NCI-H345 (cell line): ENCODE results near the gene SIVA1.
"Not testable (repeated sequence)": the region's sequence is repeated elsewhere in the genome, so short reads cannot be mapped to it uniquely, and the experiment has no call there.

ENCODE experiments used
- DNase-seq: peaks from one replicate; lab custom pipeline; 2025; lab: John Stamatoyannopoulos, UW

The SIVA1 gene

DNA sequence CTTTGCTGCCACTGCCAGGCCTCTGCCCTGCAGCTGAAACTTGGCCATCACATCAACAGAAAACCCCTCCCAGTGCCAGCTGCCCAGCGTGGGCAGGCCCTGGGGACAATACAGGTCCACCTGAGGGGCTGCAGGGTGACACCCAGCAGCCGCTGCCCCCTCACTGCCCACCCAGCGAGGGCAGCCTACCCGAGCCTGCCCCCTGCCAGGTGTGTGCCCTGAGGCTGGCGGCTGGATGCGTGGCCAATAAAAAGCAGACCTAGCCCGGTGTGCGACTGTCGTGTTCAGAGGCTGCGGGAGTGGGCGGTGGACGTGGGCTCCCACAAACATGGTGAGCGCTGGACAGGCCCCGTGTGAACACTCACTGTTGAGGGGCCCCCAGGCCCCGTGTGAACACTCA is 33.6 kb upstream of the SIVA1 start:
- no peak for DNase-seq

DNA sequence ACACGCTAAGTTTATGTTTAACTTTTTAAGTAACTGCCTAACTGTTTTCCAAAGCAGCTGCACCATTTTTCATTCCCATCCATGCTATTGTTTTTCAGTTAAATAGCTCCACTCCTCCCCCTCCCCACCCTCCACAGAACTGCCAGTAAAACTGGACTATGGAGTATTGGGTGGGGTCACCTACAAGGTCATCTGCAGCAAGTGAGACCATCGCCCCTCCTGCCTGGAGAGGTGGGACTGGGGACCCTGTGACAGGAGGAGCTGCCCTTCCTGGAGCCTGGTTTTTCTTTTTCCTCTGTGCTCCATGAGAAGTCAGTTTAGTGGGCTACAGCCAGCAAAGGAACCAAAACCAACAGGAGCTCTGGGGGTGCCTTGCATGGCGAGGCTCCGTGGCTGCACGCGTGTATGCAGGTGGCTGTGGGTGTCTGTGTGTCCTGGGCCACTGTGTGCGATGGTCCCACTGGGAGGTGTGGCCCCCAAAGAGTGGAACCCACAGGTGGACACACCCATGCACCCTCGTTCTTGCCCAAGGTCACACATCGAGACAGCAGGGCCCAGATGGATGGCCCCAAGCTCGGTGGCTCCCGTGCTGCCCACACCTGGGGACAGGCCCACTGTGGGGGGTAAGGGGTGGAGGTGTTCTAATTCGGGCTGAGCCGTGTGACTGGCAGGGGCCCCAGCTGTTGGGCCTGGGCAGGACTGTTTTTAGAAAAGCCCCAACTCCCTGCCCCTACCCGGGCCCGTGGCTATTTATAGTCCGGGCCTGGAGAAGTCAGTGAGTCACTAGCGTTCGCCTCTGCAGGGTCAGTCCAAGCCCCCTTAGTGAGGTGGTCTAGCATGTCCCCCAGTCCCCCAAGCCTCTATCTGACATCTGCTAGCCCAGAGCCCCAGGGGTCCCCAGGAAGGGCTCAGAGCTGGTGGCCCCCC is 31.2 kb upstream of the SIVA1 start:
- no peak for DNase-seq

DNA sequence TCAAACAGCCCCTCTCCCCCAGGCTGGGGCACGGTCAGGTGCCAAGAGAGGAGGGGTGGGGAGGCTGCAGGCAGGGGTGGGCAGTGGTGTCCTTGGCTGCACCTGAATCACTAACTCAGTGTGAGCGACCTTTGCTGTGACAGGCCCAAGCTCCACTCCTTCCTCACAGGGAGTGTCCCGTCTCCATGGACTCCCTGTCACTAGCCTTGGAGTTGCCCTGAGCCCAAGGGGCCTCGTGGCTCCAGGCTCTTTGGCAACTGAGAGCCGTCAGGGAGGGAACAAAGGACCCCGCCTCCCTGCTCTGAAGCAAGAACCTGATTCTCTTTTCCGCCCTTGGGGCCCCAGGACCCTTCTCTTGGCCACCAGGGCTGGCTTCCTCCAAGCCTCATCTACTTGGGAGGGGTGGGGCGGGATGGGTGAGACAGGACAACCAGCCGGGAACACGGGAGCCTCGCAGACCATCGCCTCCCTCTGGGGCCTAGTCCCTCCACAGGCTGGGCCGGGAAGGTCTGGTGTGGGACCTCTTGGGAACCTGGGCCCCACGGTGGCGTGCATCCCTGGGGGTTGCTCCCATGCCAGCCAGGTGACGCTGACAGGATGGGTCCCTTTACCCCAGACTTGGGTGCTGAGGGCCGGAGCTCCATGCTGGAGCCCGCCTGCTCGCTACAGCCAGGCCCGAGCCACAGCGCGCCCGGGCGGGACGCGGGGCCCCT is 29.9 kb upstream of the SIVA1 start:
- DNase-seq, result no peak

DNA sequence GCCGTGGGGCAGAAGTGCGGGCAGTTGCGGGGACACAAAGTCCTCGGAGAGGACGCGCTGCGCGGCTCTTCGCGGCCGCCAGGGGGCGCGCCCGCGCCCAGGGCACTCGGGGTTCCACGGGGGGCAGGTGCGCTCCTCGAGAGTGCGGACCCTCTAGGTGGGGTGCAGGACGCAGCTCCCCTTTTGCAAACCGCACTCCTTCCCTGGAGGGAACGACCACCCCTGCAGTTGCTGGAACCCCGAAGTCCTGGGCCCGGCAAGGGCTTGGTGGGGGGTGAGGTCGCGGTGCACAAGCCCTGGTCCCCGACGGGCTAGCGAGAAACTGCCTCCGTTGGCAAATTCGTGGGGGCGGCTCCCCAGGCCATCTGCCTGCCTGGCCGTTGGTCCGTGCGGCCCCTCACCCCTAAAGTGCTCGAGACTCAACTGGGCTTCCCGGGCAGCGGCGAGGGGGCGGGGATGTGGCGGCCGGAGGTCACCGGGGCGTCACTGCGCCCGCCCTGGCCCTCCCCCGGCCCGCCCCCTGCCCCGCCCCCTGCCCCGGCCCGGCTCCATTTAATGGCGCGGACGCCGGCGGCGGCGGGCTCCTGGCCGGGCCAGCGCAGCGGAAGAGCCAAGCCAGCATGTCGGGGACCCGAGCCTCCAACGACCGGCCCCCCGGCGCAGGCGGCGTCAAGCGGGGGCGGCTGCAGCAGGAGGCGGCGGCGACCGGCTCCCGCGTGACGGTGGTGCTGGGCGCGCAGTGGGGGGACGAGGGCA is 29.1 kb upstream of the SIVA1 start, which contains the start of gene ADSS1:
Gene ADSS1, plus strand, starts transcription at position 579 of the 756 bp plus-strand sequence. Its CDS starts 42 bp downstream, at position 621.
- peak; percentile 50 for DNase-seq

DNA sequence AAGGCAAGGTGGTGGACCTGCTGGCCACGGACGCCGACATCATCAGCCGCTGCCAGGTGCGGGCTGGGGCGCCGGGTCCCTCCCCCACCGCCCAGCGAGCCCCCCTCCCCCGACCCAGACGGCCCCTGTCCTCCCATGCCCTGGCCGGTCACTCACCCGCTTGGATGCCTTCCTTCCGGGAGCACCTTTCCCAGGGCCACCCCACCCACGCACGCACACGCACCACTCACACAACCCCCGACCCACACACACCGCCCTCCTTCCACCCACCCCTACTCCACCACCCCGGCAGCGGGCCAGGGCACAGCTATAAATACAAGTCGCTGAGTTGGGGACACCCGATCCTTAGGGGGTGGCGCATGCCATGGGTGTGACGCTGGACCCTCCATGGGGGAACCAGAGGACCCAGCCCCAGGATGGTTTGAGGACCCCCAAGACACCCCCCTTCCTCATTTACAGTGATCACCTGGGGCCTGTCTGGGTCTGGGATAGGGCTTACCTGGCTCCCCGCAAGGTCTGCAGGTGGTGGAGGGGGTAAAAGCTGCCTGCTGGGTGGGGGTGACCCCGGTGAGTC is 28.5 kb upstream of the SIVA1 start:
- DNase-seq, result no peak

DNA sequence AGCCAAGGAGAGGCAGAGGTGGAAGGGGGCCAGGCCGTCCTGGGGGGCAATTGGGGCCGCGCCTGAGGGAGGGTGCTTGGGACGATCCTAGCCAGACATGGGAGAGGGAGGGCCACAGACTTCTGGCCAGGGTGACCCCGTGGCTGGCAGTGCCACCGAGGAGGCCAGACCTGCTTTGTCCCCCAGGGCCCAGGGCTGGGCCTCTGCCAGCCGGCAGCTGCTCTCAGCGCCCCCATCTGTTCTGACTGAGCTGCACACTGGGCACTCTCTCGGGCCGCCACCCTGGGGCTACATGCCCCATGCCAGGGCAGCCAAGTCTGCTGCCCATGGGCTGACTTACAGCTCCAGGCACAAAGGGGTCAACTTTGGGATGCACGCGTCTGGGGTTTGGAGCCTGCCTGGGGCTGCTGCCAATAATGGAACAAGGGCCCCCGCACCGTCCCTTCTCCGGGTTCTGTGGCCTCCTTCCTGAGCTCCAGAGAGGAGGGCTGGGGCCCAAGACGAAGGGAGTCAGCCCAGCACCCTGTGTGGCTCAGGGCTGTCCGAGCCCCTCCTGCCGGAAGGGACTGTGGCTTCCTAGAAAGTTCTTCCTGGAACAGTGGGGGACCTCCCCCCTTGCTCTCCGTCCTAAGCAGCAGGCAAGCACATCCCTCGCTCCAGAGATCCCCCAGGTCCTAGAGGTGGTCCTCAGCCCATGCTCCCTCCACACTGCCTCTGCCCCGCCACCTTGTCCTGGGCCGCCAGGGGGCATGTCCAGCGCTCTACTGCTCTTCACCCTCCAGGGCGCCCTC is 27.8 kb upstream of the SIVA1 start:
- DNase-seq, result no peak

DNA sequence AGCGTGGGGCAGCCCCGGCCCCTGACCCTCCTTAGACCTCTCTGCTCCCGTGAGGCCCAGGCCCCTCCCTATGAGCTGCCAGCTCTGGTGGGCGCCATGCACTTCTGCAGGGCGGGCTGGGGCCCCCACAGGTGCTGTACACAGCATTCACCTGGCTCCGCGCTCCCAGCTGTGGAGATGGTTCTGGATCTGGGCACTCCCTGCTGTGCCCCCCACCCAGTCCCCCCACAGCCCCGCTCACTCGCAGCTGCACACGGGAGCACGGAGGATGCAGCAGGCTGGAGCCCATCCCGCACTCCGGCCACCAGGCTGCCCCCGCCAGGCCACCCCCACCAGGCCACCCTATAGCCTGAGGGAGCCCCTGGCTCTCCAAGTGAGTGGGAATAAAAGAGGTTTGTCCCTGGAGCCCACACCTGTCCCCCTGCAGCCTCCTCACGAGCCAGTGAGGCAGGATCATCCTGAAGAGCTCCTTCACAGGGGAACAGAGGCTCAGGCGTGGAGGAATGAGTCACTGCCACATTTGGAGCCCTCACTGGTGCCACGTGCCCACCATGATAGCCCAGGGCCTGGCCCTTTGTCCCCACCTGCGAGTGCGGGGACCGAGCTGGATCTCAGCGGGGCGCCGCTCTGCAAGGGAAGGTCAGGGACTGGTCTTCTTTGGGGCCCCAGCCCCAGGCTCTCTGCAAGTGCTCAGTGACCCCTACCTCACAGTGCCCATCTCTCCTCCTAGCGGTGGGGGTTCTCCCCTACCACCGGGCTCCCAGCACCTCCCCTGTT is 27.0 kb upstream of the SIVA1 start:
- DNase-seq, result no peak

DNA sequence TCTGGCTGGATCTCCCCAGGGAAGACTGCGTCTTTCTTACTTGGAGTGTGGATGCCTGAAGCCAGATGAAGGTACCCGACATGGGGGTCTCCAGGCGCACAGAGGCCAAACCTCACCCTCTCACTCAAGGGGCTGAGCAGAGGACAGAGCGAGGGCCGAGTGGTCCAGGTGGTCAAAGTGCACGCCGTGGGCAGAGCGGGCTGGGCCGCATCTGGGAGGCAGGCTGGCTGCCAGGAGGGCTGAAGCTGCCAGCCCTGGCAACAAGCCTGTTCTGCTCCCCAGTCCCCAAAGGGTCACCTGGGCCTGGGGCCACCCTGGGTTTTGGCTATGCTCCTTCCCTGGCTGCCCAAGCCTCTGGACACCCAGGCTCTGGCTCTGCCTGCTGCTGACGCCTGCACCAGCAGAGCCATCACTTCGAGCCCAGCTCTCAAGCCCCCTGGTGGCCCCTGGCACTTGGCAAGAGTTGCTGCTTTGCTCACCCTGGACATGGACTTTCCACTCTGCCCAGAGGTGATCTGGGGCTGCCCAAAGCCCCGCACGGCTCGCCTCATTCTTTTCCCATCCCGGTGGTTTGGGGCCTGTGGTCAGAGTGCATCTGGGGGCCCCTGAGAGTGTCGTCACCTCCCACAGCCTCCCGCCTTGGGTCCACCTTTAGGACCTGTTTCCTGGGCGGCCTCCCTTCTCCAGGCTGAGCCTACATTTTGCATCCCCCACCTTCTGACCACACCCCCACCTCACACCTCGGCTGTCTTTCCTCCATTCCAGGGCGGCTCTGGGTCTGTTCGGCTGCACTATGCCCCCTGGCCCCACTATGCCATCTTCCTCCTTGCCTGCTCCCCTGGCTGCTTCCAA is 26.1 kb upstream of the SIVA1 start:
- DNase-seq, result no peak

DNA sequence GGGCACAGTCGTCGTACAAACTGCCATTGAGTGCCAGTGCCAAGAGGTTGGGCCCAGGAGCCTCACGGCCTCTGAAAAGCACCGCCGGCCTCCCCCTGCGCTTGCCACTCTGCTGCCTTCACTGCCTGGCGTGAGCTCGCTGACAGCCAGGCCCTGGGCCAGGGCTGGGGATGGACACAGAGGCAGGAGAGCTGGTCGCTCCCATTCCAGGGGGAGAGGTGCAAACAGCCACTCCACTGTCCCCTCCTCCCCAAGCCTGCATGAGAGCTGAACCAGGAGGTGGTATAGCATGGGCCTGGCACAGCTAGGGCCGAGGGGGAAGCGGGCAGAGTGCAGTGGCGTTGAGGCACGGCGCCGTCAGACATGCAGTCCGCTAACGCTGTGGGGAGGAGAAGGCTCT is 24.3 kb upstream of the SIVA1 start:
- no peak for DNase-seq

DNA sequence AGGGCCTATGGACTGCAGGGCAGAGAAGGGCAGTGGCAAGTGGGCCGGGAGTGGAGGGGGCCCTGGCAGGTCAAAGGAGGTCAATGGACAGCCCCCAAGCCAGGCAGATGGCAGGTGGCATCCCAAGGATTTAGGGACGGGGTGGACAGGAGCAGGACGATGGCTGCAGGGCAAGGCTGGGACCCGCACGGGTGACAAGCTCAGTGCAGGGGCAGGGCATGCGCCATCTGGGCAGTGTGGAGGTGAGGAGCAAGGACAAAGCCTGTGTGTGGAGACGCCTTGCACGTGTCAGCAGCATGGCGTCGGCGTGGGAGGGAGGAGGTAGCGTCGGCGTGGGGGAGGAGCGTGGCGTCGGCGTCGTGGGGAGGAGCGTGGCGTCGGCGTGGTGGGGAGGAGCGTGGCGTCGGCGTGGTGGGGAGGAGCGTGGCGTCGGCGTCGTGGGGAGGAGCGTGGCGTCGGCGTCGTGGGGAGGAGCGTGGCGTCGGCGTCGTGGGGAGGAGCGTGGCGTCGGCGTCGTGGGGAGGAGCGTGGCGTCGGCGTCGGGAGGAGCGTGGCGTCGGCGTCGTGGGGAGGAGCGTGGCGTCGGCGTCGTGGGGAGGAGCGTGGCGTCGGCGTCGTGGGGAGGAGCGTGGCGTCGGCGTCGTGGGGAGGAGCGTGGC is 23.6 kb upstream of the SIVA1 start:
- DNase-seq, result not testable (repeated sequence)

DNA sequence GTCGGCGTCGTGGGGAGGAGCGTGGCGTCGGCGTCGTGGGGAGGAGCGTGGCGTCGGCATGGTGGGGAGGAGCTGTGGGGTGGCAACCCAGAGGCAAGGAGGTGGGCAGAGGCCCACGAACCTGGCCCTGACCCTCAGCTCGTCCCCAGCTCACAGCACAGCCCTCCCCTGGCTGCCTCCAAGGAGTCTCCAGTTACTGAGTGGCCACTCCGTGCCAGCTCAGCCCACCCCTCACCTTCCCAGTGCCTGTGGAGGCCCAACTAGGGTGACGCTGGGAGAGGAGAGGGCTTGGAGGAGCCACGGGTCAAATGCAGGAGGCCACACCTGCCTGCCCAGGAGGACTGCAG is 23.1 kb upstream of the SIVA1 start:
- DNase-seq, result no peak

DNA sequence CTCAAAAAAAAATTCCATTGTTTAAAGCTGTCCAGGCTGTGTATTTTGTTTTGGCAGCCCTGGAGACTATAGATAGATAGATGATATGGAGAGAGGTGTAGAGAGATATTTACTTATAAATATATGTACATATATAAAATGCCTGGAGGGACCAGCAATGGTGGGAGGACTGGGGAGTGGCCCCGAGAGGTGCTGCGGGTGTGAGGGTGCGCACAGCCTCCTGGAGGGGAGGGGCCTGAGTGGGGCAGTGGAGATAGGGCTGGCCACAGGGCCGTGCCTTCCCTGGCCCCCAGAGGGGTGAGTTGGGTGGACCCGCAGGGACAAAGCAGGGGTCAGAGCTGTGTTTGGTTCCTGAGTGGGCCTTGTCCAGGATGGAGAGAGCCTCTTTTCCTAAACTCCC is 22.5 kb upstream of the SIVA1 start:
- DNase-seq, result no peak

DNA sequence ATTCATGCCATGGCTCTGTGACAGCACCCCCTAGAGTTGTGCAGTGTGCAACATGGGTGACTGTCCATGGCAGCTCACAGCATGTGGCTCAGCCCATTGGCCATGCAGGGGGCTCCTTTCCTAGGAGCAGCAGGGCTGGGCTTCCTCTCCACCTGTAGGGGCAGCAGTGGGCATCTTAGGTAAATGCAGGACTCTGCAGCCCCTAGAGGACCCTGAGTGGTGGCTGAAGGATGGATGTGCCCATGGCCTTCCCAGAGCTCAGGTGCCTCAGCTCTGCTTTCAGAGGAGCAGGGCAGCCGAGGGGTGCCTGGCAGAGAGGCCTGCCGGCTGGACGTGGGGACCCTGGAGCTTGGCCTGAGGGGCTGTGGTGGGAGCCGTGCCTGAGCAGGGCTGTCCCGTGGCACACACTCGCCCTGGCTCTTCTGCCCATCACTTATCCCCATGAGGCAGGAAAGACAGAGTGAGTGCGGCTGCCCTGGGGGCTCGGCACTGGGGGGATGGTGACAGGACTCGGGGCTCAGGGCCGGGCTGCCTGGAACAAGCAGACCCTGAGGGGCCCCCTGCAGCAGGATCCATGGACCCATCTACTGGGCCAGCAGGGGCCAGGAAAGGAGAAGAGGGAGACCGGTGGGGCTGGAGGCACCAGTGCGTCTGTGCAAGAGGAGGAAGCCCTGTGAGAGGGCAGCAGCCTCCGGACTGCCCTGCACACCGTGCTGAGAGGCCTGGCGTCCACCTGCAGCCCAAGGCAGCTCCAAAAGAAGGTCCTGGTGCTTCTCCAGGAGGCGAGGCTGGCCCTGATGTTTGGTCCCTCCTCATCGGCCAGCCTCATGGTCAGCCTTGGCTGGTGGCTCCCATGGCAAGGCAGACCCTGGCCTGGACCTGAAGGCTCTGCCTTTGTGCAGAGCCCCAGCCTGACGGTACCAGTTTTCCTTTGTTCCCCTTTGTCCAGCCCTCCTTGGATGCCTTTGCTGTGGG is 21.3 kb upstream of the SIVA1 start:
- DNase-seq, result no peak

DNA sequence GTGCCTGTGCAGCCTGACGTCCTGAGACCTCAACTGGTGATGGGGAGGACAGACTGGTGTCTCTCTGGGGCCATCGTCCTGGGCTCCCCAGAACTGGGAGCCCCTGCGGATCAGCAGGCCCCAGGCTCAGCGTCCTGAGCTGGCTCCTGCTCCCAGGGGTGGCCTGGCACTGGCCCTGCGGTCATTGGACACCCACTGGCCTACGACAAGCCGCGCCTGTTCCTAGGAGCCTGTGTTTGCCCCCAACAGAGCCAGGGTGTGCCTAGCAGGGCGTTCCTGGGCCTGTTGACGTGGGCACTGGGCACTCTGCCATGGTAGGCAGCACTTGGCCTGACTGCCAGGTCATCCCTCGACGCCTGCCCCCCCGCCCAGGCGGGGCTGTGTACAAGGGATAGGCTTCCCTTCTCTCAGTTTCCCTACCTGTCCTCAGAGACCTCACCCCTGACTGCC is 20.6 kb upstream of the SIVA1 start:
- no peak for DNase-seq

DNA sequence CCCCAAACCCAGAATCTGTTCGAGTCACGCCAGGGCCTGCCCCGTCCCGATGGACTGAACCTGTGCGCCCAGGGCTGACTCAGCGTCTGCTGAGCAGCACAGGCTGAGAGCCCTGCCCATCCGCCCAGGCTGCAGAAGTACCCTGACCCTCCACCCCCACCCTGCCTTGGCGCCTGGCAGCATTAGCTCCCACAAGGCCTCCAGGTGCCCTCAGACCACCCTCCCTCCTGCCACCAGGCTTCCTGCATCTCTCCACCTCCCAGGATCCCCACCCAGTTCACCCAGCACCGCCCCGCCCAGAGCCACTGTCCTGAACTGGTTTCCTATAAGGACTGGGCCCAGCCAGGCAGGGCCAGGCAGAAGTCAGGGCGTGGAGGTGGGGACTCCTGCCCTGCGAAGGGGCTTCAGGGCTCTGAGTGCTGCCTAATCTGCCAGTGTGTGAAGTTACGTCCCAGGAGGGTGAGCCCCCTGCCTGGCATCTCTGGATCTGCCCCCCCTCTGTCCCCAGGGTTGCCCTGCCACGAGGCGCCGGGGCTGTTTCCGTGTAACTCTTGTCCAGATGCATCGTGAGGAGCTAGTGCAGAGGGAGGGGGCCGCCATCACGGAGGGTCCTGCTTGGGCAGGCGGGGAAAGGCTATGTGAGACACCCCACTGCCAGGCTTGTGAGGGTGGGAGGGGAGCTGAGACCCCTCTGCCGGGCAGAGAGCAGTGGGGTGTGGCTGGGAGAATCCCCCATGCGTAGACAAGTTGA is 19.8 kb upstream of the SIVA1 start:
- no peak for DNase-seq

DNA sequence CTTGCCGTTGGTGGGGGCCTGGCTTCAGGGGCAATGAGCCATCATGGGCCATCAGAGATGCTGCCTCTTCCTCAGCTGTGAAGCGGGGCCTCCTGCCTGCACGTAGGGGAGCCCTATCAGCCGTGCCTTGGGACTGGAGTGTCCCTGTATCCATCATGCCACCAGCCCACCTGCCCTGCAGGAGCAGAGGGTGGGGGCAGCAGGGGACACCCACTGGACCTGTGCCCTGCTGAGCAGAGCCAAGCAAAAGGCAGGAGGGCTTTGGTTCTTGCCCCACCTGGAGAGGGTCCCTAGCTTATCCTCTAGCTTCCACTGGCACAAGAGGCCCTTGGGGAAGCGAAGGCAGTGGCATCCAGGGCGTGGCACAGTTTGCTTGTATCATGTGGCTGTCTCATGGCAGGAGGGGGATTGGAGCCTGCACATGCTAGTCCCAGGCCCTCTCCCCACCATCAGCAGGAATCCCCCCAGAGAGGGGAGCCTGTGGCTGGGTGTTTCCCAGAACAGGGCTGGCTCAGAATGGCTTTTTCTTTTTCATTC is 18.8 kb upstream of the SIVA1 start:
- no peak for DNase-seq

DNA sequence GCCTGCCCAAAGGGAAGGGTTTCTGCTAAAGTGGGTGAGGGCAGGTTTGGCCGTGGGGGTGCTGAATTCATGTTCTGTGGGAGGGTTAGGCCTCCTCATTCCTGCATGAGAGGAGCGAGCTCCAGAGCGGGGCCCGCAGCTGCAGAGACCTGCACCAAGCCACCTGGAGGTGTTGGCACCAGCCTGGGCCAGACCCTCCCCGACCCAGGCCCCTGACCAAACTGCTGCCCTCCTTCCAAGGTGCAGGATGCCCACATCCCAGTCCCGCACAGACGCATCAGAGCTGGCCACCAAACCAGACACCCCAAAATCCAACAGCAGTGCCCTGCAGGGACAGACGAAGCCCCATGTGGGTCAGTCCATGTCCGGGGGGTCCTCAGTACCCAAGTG is 18.4 kb upstream of the SIVA1 start:
- no peak for DNase-seq
